AG04450 (cell line): ENCODE results near the gene BRAF. TPM values are rescaled to one million over a fixed set of nuclear protein-coding genes. Genes with fewer than 3 reads are reported as not detected.
"Not testable (repeated sequence)": the region's sequence is repeated elsewhere in the genome, so short reads cannot be mapped to it uniquely, and the experiment has no call there.

Experiments
- CTCF ChIA-PET: fragments of 300-600, 350-600 bp; formaldehyde crosslinking; extraction: SDS; loops from one replicate; lab custom pipeline; 2022; ENCODE audit warnings: antibody characterized with exemption, inconsistent platforms; lab: Charles Lee
- POLR2A ChIA-PET: fragments of 350-600 bp; formaldehyde crosslinking; extraction: SDS; loops from one replicate; lab custom pipeline; 2021; ENCODE audit warnings: antibody characterized with exemption, inconsistent platforms; lab: Yijun Ruan, JAX
- DNase-seq: peaks from one replicate; pipeline ENCODE4 v3.0.0-alpha.2; 2011; ENCODE audit warnings: low read depth, low spot score
- H3K27ac ChIP-seq: one replicate; pipeline ENCODE4 v1.5.1; 2012; ENCODE audit warnings: low read depth, low read length, control low read depth
- H3K27me3 ChIP-seq: one replicate; pipeline ENCODE4 v1.6.0; 2012; ENCODE audit warnings: low read length; ENCODE audit not compliant: control insufficient read depth, insufficient read depth
- H3K4me3 ChIP-seq: 2 replicates; pipeline ENCODE4 v1.5.1; 2011; ENCODE audit warnings: mild to moderate bottlenecking, low read depth, low read length, control low read depth
- H3K9me3 ChIP-seq: 2 replicates; pipeline ENCODE4 v1.5.1; 2012; ENCODE audit warnings: low read length; ENCODE audit not compliant: control insufficient read depth, insufficient read depth
- polyA plus RNA-seq: library from polyadenylated mRNA; depleted of rRNA; stranded (reverse); fragments of >200 nt; gene quantifications from 2 replicates; pipeline ENCODE4 v1.2.3, GENCODE V29; 2011
- TF ChIP-seq, protein P1 (sequence below): IDR thresholded peaks from 2 replicates; pipeline ENCODE4 v1.5.1; 2011; ENCODE audit warnings: low read depth, low read length, control low read depth, inconsistent platforms

Gene BRAF
- polyA plus RNA-seq, 1 experiment, result 19.3 TPM

DNA sequence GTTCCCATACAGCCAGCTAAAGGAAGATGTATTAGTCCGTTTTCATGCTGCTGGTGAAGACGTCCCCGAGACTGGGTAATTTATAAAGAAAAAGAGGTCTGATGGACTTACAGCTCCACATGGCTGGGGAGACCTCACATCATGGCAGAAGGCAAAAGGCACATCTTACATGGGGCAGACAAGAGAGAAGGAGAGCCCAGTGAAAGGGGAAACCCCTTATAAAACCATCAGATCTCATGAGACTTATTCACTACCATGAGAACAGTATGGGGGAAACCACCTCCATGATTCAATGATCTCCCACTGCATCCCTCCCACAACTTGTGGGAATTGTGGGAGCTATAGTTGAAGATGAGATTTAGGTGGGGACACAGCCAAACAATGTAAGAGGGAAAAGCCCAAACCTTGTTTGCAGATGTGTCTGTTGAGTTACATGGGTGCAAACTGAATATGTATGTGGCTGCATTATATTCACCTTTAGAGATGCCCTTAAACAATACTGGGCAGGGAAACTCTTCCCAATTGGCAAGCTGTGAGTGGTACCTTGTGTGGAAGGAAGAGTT is 13.1 kb upstream of the BRAF start:
- ChIA-PET POLR2A (no interaction called here), CTCF (no interaction called here)
- TF ChIP-seq, protein P1, sequence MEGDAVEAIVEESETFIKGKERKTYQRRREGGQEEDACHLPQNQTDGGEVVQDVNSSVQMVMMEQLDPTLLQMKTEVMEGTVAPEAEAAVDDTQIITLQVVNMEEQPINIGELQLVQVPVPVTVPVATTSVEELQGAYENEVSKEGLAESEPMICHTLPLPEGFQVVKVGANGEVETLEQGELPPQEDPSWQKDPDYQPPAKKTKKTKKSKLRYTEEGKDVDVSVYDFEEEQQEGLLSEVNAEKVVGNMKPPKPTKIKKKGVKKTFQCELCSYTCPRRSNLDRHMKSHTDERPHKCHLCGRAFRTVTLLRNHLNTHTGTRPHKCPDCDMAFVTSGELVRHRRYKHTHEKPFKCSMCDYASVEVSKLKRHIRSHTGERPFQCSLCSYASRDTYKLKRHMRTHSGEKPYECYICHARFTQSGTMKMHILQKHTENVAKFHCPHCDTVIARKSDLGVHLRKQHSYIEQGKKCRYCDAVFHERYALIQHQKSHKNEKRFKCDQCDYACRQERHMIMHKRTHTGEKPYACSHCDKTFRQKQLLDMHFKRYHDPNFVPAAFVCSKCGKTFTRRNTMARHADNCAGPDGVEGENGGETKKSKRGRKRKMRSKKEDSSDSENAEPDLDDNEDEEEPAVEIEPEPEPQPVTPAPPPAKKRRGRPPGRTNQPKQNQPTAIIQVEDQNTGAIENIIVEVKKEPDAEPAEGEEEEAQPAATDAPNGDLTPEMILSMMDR, result no peak
- Histone ChIP-seq H3K4me3 (no peak overlapping the region), H3K27me3 (peaks cover 4% of the 10 kb centered on the region), H3K9me3 (no peaks in the 10 kb centered on the region), H3K27ac (no peak overlapping the region)
- DNase-seq, result no peak

DNA sequence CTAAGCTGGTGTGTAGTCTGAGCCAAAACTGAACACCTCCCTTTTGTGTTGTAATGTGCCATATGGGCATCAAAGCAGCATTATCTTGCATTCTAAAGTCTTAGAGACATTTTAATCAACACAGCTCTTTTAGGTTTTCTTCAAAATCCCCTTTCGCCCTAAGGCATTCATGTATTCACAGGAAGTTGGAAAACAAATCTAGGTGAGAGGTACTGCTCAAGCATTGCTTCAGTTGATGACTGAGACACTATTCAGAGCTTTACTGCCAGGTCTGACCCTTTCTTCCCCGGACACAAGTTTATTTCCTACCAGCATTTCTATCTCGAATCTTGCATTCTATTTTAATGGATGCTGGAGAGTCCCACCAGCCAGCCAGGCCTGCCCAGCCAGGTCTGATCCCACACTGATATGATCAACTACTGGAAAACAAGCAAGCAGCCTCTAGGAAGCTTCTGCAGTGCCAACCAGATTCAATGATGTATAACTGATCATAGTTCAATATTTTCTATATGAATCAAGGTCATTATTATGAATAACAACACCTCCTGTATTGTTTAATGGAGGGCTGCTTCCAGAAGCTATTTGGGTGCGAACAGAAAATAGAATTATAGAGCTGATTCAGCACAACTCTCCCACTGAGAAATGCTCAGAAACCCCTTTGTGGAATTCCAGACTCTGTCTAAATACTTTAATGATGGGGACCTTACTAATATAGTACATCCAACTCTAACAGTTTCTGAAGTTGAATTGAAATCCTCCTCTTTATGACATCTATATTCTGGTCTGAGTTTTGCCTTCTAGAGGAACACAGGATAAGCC is 4.0 kb upstream of the BRAF start:
- ChIA-PET CTCF (no interaction called here), POLR2A (no interaction called here)
- no peaks in the 10 kb centered on the region; the same call in 1 of the 2 replicates for H3K9me3 ChIP-seq
- no peak overlapping the region for H3K4me3 ChIP-seq
- no peak for DNase-seq
- TF ChIP-seq, protein P1, result no peak
- H3K27me3 ChIP-seq, result no peaks in the 10 kb centered on the region
- no peak overlapping the region for H3K27ac ChIP-seq

DNA sequence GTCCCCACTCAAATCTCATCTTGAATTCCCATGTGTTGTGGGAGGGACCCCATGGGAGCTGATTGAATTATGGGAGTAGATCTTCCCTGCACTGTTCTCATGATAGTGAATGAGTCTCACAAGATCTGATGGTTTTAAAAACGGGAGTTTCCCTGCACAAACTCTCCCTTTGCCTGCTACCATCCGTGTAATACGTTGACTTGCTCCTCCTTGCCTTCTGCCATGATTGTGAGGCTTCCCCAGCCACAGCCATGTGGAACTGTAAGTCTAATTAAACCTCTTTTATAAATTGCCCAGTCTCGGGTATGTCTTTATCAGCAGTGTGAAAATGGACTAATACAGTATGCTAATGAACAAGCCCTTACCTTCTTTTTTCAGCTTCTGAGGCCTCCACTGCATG is 3.2 kb upstream of the BRAF start:
- POLR2A ChIA-PET, DNase-seq, H3K27me3 ChIP-seq, CTCF ChIA-PET, H3K9me3 ChIP-seq, H3K4me3 ChIP-seq, H3K27ac ChIP-seq: not testable (repeated sequence)

DNA sequence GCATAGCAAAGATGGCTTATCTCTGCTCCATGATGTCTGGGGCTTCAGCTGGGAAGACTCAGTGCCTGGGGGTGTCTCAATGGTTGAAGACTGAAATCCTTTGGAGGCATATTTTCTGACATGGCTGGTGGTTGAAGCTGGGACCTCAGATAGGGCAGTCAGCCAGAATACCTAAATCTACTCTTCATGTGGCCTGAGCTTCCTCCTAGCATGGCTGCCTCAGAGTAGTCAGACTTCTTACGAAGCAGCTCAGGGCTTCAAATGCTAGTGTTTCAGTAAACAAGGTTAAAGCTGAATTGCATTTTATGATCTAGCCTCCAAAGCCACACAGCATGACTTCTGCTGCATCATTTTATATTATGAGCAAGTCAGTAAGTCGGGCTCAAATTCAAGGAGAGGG is 2.6 kb upstream of the BRAF start:
- no peaks in the 10 kb centered on the region for H3K27me3 ChIP-seq
- H3K27ac ChIP-seq, result no peak overlapping the region
- DNase-seq, result no peak
- ChIA-PET POLR2A (no interaction called here), CTCF (no interaction called here)
- TF ChIP-seq, protein P1, result no peak
- no peak overlapping the region for H3K4me3 ChIP-seq
- no peaks in the 10 kb centered on the region; the same call in 1 of the 2 replicates for H3K9me3 ChIP-seq

DNA sequence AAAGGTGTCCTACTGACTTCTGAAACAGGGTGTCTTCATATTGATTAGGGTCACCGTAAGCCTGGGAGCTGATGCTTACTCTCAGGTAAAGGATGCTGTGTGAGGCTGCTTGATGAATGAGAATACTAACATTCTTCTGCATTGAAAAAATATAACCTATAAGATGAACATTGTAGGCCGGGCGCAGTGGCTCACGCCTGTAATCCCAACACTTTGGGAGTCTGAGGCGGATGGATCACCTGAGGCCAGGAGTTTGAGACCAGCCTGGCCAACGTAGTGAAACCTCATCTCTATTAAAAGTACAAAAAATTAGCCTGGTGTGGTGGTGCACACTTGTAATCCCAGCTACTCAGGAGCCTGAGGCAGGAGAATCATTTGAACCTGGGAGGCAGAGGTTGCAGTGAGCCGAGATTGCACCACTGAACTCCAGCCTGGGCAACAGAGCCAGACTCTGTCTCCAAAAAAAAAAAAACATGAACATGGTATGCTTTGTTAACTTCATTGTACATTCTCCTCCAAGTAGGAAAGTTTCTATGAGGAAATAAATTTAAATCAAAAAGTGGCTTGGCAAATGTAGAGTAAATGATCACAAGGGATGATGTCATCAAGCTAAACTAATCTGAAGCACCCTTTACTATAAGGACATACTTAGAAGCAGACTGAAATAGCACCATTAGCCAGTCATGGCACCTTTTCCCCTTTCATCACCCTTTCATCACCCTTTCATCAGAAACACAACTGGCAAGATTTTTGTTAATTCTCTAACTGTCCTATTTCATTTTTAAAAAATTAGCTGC is 1.5 kb upstream of the BRAF start:
- H3K4me3 ChIP-seq, result no peak overlapping the region
- no peaks in the 10 kb centered on the region; the same call in 1 of the 2 replicates for H3K9me3 ChIP-seq
- DNase-seq, result no peak
- H3K27me3 ChIP-seq, result no peaks in the 10 kb centered on the region
- ChIA-PET CTCF (interaction anchor here (1.0 to 5.2 kb wide), 2 partner anchors 87 to 114 kb away, joined by 3 to 40 read pairs; no protein-coding TSS in a partner anchor), POLR2A (no interaction called here)
- TF ChIP-seq, protein P1, result no peak
- H3K27ac ChIP-seq, result no peak overlapping the region
